HG02943 (cell line): ENCODE results near the gene METTL1.
"Not testable (repeated sequence)": the region's sequence is repeated elsewhere in the genome, so short reads cannot be mapped to it uniquely, and the experiment has no call there.

Source experiments
- ATAC-seq: cut with Tn5 transposase; IDR thresholded peaks from one replicate; pipeline ENCODE4 v1.9.1; 2021; ENCODE audit warnings: mild to moderate bottlenecking, low read depth, moderate library complexity; ENCODE audit not compliant: unreplicated experiment

Gene METTL1

DNA sequence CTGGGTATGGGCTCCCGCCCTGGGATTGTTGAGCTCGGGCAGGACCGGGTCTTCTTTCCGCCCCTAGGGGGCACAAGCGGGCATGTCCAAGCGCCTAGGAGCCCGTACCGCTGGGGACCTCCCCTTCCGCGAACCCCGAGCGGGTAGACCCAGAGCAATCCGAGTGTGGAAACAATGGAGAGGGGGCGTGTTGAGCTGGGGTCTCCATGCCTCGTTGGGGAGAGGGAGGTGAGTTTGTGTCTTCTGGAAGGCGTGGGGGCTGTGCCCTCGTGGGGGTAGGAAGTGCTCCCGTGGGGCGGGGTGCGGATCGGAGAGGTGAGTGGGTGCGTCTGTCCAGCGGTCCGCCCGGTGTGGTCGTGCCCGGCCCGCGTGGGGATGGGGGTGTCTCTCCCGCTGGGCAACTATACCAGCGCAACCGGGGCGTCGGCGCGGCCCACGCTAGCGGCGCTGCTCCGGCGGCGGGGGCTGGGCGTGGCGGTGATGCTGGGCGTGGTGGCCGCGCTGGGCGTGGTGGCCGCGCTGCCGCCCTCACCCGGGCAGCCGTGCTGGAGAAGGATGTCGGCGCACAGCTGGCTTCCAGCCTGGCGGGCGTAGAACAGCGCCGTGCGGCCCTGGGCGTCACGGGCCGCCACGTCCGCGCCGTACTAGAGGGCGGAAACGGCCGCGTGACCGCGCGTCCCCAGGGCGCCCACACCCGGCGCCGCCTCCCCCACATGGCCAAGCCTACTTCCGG lies 45.6 kb downstream of the METTL1 start:
- ATAC-seq: no peak

- no peak for ATAC-seq
Observed at GRCh38 chr12:57725851-57726150, 46.1 kb downstream of the METTL1 start.

GRCh38 chr12:57724936-57725740 lies 46.8 kb downstream of the METTL1 start:
- ATAC-seq: no peak

GRCh38 chr12:57724003-57724935 lies 47.6 kb downstream of the METTL1 start:
- no peak for ATAC-seq

- no peak for ATAC-seq
Observed at GRCh38 chr12:57723630-57723962, 48.3 kb downstream of the METTL1 start.

- no peak for ATAC-seq
Observed at GRCh38 chr12:57722716-57723629, 48.9 kb downstream of the METTL1 start.

DNA sequence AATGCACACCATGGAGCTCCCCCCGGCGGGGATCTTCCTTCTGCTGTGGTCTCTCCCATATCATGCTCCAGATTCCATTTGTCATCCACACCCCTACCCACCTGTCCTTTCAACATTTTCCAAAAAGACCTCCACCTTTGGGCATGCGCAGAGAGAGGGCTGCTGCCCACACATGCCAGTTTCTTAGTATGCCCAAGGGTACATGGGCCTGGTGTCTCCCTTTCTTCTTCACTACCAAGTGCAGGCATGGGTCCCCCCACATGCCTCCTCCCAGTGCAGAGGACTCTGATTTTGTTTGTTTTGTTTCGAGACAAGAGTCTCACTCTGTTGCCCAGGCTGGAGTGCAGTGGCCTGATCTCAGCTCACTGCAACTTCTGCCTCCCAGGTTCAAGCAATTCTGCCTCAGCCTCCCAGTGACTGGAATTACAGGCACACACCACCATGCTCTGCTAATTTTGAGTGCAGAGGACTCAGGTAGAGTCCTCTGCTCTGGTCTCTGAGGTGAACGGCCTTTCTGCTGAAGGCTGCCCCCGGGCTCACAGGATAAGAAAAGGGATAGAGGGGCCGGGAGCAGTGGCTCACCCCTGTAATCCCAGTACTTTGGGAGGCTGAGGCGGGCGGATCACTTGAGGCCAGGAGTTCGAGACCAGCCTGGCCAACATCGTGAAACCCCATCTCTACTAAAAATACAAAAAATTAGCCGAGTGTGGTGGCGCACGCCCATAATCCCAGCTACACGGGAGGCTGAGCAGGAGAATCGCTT lies 49.9 kb downstream of the METTL1 start:
- ATAC-seq: not testable (repeated sequence)

- no peak for ATAC-seq
Observed at GRCh38 chr12:57720606-57721595, 51.0 kb downstream of the METTL1 start.

DNA sequence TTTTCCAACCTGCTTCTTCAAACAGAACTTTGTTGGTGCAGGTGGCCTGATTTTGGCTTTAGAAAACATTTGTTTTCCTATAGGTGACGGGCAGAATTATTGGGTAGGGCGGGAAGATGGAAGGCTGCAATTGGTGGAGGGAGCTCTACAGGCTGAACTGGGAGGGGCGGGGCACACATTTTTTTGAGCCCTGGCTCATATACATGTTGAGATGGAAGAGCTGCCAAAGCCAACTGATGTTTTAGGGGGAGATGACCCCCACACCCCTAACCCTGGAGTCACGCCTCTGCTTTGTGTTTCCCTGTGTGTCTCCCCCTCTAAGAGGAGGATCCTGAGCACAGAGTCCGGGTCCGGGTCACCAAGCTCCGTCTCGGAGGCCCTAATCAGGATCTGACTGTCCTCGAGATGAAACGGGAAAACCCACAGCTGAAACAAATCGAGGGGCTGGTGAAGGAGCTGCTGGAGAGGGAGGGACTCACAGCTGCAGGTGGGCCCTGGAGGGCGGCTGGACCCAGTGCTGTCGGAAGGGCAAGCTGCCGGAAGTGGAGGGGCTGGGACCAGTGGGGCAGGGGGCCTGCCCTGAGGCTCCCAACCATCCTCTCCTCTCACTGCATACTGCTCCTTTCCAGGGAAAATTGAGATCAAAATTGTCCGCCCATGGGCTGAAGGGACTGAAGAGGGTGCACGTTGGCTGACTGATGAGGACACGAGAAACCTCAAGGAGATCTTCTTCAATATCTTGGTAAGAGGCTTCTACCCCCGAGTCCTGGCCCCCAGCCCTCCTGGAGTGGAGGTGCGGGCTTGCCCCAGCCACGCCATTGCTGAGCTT lies 51.9 kb downstream of the METTL1 start:
- ATAC-seq: no peak

- no peak for ATAC-seq
Observed at GRCh38 chr12:57718641-57719528, 53.0 kb downstream of the METTL1 start.
